ENCODE data around the gene SEPSECS. TPM values are rescaled to one million over a fixed set of nuclear protein-coding genes. Genes with fewer than 3 reads are reported as not detected.
A peak's percentile ranks its signal among the peaks of the same experiment; 100 is the strongest.

The SEPSECS gene
- polyA plus RNA-seq, 3 donors = 12.8 to 21.4 (median 19.7) TPM

DNA sequence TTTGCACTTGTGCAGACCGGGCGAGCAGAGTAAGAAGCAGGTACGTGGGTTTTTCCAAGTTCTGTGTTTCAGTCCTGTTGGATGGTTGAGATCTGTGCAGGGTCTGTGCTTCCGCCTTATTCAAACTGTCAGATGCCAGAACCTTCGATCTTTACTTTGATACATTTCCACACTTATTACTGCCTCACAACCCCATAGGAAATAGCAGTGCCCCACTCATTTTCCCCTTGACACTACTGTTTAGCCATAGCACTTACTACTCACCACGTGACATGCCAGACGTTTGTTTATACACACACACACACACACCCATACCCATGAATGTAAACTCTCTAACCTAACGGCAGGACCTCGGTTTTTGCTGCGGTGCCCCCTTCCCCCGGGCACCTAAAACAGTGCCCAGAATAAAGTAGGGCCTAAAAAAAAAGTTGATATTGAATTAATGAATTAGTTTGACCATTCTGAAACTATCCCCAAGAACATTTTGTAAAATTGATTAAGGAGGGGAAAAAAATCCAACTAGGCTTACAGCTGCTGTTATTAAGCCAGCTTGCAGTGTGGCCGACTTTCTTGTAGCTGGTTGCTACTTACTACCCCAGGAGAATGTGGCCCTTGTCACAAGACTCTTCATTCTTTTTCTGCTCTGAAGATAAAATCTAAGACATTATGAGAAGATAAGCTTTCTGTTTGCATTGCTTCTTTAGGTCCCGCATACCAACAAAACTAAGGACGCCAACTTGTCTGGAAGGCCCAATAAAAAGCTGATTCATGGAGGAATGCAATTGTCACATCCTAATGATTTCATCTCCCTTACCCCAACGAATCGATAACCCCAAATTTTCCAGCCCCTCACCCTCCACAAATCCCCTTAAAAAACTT, 704 bp upstream of the SEPSECS start:
- DNase-seq = no peak

DNA sequence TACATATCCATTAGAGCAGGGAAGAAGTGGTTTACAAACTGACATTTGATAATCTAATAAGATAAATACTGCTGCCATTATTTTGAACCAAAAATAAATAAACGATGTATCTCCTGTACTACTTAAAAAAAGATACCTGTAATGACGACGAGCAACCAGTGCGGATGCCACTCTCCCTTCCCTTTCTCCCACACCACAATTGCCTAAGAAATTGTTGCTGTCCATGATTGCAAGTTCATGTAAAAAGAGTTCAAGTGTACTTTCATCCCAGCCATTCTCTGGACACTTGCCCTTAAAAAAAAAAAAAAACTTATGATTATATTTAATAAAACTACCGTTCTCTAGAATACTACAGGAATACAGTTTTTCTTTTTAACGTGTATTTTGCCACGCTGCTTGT, 1.4 kb downstream of the SEPSECS start:
- no peak for DNase-seq

DNA sequence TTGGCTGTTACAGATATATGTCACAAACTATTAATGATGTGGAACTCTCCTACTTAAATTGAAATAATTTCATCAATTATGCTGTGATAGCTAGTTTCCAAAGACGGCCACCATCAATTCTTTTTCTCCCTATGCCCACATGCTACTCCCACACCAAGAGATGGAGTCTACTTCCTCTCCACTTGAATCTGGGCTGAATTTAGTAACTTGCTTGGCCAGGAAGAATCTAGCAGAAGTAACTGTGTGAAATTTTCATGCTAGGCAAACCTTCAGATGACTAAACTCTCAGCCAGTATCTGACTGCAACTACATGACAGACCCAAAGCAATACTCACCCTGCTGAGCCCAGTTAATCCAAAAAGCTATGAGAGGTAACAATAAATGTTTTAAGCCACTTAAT, 3.2 kb downstream of the SEPSECS start:
- no peak for DNase-seq

DNA sequence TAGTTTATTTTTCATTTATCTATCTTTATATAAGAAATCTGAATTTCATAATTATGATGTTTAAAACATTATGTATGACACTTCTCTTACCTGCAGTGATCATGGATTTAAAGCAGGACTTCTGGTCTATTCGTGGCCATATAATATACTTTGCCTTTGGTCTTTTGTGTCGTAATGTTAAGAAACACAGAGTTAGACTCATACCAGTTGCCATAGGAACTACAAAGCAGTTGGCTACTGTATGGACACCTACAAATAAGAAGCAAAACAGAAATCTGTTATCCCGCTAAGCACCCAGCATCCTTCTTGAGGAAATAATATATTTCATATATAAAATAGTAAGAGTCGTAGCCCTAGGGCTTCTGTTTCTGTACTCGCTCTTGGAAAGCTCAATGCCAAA, 4.3 kb downstream of the SEPSECS start:
- DNase-seq = no peak

DNA sequence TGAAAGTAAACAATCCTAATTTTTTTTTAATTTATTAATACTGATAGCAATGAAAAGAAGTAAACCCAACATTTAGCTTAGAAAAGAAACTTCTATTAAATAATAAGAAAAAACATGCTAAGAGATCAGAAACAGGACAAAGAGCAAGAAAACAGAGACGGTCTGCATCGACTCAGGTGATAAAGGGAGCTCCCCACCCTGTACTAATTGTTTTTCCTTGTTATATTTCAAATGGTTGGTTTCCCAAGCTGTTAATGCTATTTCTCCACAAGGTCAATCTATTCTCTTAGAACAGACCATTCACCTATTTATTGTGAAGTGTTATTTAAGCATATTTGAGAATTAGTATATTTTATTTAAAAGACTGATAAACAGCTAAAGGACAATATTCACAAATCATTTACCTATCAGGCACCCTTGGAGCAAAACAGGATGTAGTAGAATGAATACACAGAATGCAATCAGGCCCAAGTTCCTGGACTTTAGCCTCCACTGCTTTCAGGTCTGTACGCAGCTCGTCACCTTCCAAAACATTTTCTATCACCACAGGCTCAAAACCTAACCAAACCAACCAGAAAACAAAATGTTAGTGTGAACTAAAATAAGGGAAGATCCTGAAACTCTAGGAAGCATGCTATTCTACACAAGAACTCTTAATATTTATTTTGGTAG, 5.5 kb downstream of the SEPSECS start:
- no peak for DNase-seq

DNA sequence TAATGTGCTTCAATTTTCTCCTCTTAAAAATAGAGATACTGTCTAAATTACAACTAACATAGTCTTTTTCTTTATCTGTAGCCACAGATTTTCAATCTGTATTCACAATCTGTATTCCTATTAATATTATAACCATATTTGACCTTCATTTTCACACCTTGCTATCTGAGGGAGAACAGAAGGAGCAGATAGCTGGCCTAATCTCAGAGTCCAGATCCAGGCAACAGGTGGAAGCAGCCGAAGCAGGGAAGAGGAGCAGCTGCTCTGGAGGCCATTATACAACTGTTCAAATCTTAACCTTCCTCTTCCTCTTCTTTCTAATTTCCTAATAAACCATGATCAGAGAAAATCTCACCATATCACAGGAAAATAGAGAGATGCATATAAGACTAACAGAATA, 14.2 kb downstream of the SEPSECS start:
- DNase-seq = no peak

DNA sequence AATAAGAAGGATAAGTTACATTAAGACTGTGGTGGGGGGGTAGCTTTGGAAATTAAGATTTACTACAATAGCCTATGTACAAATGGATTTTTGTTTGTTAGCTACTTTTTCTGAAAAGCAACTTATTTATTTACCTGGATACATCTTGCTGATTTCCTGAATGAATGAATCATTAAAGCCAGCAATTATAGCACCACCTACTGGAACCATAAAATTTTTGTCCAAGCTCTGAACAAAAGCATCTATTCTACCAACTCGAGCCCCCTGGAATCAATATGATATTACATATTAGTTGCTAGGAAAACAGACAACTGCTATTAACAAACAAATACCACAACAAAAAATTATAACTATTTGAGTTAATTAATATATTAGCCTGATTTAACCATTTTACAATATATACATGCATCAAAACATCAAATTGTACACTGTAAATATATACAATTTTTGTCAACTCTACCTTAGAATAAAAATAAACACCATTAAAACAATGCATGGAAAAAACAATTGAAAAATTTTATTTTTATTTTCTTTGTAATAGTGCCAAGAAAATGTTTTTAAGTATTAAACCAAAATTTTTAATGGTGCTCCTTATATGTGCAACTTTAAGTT, 15.3 kb downstream of the SEPSECS start:
- peak; percentile 27 for DNase-seq

DNA sequence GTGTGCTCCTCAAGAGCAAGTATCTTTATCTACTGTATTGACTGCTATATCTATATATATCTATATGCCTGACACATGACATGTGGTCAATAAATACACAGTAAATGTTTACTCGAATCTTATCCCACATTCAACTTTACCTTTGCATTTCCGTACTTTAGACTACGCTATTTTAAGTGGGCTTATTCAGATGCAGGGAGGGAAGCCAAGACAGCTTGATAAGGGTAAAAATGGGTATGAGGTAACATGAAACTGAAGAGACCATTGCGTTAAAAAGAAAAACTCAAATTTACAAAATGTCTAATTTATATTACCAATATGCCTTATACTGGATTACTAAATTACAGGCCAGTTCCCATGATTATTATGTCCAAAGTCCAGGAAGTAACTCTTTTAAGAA, 17.8 kb downstream of the SEPSECS start:
- DNase-seq = no peak

DNA sequence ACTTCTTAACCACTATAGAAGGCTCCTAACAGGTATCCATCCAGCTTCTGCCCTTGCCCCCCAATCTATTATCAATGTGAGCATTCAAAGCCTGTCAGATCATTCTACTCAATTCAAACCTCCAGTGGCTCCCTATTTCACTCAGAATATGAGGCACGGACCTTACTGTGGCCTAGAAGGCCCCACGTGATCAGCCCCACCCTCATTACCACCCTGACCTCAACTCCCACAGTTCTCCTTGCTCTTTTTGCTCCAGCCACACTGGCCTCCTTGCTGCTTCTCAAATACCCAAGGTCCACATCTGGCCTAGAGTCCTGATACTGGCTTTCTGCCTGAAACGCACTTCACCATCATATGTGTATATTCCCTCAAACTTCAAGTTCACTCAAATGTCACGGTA, 18.7 kb downstream of the SEPSECS start:
- no peak for DNase-seq

DNA sequence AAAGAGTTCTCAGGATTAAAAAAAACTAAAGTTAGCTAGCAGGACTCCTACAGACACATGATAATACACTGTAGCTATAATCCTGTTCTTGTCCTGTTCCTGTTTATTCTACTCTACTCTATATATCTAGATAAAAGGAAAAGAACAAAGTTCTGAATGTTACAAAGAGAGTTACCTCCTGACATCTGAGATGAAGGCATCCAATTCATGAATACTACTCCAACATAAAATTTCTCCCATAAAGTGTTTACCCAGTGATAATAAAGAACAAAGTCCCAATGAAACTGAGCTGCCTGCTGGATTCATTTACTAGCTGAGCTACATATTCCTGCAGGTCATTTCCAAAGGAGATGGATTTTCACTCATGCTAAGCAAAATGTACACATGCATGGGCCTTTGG, 27.1 kb downstream of the SEPSECS start:
- no peak for DNase-seq

DNA sequence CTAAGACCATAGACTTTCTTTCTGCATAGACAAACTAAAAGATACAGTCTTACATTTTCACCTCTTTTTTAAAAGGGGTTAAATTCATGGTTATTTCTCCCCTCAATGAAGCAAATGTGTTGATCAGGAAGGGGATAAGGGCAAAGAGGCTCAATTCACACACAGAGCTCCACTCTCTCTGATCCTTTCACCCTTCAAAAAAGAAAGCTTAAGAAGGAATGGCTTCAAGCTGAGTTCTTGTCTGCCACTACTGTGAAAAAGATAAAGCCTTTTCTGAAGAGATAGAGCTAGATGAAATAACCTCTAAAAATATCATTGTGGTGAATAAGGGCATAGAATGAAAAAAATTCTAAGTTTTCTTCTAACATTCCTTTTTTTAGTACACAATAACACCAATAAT, 28.3 kb downstream of the SEPSECS start:
- no peak for DNase-seq

DNA sequence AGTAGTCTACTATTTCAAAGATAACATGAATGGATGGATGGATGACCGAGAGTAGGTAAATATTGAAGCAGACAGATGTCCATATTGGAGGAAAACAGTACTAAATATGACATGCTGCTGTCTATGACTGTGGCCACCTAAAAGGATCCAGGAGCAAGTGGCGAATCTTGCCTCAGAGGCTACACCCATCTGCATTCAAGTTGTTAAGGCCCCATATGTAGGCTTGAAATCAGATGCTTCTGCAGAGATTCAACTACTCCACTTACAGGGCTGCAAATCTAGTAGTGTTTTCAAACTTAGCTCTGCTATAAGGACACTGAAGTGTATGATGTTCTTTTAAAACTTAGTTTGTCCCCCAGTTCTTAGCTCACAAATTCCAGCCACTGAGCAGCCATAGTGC, 28.9 kb downstream of the SEPSECS start:
- no peak for DNase-seq

DNA sequence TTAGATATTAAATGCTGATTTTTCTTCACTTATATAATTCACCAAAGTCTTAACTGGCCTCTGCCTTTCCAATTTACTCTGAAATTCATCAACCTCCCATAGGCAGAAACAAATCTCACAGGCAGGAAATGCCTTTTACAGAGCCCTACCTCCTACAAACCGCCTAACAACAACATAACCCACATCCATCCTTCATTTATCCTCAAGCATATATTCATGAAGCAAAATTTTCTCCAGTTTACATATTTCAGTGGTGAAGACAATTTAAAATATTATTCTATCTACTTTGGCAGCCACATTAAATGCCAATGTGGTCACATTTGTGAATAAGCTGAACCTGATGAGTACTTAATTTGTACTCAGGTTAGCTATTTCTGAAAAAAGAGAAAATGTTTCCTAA, 30.3 kb downstream of the SEPSECS start:
- no peak for DNase-seq

DNA sequence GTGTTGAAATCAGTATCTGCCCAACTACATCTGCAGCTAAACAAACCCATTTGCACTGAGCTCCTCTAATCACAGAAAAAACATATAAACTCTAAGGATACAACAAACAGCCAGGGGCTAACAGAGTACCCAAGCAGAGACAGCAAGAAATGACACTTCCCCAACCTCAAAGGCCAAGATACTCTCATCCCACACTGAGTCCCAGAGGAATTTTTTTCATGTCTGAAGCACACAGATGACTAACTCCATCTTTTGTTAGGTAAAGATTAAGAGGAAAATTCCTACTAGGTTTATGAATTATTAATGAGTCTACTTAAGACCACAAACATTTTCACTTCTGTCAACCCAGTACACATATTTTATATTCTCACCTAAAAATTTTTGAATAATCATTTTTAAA, 31.6 kb downstream of the SEPSECS start:
- DNase-seq = no peak

DNA sequence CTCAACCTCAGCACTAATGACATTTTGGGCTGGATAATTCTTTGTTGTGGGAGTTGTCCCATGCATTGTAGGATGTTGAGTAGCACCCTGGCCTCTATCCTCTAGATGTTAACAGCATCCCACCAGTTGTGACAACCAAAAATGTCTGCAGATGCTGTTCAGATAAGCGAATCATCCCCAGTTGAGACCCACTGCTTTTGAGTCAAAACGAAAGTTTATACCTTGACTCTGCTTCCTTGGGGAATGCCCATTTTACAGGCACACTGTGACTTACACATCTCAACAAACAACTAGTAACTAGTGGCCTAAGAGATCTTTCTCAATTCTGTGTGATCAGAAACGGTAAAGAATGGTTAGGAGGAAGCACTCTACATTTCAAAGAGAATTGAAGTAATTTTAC, 37.0 kb downstream of the SEPSECS start:
- DNase-seq = no peak

DNA sequence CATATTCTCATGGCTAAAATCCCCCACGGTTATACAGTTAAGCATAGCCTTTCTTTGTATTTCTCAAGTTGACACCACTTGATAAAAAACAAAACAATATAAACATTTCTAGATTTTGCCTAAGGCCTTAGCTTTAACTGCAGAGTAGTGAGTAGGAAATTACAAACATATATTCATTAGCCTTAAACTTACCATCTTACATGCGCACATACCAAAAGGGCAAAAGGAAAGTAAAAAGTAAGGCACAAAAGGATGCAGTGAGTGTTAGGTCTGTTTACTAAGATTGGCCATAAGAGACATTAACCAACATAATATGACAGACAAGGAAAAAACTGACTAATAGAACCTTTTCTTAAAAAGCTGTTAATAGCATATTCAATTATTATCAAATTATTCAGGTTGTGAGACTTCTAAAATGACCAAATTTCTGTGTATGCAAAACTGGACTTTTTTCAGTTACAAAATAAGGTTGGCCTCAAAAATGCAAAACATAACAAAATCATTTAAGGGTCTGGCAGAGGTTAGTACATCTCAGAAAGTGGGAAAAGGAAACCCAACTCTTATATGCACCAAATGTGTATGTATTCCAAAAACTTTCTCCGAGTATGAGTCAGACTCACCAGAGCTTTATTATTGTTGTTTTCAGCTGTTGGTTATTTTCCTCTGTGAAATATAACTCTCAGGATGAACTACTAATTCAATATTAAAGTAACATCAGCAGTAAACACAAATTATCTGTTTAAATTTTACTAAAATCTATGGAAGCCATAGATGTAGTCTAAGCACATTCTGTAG, 39.9 kb downstream of the SEPSECS start:
- no peak for DNase-seq

DNA sequence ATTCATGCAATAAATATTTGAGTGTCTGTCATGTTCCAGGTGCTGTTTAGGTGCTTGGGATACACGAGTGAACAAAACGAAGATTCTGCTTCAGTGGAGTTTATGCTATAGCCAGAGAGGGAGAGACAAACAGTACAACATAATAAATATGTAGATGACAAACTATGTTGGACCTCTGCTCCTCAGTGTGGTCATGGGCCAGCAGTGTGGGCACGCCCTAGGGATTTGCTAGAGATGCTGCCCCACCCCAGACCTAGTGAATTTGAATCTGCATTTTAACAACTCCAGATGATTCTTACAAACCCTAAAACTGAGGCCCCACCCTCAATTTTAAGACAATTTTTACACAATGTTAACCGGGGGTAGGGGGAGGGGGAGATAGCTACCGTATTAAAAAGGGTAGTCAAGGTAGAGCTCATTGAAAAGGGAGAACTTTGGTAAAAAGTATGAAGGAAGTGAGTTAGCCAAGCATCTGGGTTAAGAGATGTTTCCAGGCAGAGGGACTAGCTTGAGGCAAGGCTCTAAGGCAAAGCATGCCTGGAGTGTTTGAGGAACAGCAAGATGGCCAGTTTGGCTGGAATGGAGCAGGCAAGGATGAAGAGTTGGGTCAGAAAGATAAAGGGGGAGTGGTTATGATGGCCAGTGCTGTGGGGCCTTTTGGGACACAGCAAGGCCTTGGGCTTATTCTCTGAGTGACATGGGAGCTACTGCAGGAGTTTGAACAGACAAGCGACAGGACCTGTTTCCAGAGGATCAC, 42.4 kb downstream of the SEPSECS start:
- no peak for DNase-seq

DNA sequence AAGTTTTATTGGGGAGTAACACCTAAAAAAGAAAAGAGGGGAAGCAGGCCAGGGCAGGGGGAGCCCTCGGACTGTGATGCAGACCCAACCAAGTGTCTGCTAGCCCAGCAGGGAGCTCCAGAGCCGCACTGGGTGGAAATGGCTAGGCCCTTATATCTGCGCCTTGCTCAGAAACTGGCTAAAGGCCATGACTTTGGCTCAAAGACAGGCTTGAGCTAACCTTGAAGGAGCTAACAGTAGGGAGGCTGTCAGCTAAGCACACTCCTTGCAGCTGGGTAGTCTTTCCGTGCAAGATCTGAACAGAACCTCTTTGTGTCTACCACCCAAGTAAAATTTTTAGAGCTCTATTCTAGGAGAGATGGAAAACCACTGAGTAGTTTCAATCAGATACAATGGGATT, 43.0 kb downstream of the SEPSECS start:
- no peak for DNase-seq

DNA sequence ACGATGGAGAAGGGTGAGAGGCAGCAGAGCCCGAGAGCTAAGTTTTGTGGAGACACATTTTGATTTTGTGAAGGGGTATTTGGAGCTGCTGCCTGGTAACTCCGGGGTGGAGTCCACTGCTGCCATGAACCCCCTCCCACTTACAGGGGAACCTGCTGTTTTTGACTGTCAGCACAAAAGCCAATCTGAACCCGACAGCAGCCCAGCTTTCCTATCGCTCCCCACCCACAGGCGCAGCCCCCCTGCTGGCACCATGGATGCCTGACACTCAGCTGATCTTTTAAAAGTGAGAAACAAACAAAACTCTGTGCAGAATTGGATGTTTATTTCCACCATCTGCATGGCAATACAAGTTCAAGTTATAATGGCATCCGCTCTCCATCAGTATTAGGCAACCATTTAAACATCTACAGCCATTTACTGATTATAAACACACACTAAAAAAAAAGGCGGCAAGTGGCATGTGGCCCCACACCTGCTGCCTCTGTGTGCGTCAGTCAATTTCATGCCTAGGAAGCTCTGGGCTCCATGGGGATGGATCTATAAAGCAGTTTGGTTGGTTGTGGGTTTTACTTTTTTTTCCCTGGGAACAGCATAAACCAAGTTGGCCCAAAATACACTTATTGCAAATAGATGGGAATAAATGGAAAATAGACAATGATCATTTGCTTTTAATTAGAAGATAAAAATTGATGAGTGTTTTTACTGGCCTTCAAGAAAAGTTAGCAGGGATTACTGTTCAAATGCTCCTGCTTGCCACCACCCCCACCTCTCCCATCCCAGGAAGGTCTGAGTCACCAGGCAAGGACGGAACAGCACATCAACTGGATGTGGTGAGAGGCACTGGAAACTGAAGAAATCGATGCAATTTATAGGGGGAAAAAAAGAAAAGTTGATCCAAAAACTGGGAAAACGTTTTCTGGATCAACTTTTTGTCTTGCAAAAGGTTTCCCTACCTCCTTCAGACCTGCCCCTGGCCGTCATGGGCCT, 46.0 kb downstream of the SEPSECS start:
- no peak for DNase-seq

DNA sequence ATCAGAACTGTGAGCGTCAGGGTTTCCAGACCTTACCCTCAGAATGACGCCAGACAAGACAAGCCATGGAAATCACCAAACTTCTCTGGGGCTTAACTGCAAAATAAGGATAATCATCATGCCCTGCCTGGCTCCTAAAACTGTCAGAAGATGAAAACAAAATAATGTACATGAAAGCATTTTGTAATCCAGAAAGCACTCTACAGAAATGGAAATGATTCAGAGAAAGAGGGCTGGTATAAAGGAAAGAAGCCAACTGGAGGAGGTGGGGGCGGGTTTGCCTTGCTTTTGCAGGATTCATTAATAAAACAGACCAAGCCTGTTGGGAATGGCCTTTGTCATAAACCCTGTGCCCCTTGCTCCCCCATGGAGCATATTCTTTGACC, 47.3 kb downstream of the SEPSECS start:
- no peak for DNase-seq
